NOMO-1 treated with DMSO at 0.1 percent for 48 hours (cell line): ENCODE results near the gene IGSF3.

Experiments used
- DNase-seq: peaks from one replicate; lab custom pipeline; 2025; ENCODE audit not compliant: unreplicated experiment; lab: John Stamatoyannopoulos, UW

The IGSF3 gene

DNA sequence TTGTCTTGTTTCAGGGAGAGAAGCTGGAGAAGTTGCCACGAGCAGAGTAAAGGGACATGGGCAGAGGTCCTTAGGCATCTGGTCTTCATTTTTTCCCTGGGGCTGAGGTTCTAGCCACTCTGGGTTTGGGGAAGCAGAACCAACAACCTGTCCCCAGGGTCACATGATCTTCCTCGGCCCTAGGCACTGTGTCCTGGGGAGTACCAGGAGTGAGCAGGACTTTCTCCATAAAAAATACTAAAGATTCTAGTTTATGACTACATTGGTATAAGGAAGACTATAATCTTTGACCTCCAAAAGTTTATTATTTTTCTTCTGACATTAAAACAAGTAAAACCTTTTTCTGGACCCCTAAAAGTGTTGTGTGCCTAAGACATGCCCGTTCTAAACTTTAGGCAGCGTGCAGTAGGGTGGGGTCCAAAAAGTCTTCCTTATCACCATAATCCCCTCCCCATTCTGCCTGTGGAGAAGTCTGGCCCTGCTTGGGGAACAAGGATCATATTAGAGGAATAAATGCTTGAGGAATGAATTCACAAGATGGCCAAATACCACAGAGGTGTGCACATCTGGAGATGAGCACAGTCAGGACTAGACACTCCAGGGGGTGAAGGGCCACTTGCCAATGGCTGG, 19.3 kb upstream of the IGSF3 start:
- DNase-seq: no peak

DNA sequence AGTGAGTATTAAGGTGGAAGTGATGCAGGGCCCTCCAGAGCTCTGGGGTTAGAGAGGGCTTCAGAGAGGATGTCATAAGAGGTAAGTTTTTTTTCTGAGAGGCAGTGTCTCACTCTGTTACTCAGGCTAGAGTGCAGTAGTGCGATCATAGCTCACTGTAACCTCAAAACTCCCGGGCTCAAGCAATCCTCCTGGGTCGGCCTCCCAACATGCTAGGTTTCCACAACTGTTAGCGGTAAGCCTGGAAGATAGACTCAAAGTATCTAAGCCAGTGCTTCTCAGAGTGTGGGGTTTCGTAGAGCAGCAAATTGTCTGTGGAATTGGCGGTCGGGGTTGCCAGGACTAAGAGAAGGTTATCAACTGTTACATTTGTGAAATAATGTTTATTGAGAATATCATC, 18.6 kb upstream of the IGSF3 start:
- no peak for DNase-seq

DNA sequence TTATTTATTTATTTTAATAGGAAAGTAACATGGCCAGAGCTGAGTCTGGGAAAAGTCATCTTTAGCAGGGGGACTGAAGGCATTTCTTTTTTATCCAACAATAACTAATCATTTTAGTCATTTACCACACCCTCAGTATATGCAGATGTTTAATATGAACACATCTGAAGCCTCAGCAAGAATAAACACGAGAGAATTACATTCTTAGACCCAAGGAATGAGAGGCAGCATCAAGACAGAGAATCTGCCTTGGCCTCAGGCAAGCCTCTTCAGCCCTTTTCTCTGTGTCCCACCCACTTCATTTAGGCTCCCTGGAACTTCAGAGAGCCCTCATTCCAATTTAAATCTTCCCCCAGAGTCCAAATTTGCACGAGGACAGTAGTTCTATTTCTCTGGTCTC, 17.0 kb upstream of the IGSF3 start:
- DNase-seq: no peak

DNA sequence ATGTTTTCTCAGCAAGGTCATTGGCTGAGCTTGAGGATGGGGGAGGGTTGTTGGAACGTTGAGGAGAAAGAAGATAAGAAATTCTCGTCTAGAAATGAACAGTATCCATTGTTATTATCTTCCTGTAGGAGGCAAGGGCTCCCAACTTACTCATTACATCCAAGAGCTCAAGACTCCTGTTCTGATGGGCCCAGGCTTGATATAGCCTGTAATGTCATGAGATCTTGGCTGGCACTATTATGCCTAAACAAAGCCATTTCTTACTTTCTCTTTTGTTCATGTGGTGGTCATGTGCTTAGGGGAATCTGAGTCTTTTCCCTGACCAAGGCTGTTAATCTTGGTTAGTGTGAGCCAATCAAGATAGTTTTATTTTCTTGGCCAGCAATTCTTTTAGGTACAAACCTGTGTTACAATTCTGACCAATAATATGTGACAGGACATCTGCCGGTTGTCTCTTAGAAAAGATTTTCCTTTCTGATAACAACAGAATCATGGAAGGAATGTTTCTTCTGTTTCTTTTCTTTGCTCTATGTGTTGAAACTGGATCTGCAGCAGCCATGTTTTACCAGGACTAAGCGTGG, 15.2 kb upstream of the IGSF3 start:
- no peak for DNase-seq

DNA sequence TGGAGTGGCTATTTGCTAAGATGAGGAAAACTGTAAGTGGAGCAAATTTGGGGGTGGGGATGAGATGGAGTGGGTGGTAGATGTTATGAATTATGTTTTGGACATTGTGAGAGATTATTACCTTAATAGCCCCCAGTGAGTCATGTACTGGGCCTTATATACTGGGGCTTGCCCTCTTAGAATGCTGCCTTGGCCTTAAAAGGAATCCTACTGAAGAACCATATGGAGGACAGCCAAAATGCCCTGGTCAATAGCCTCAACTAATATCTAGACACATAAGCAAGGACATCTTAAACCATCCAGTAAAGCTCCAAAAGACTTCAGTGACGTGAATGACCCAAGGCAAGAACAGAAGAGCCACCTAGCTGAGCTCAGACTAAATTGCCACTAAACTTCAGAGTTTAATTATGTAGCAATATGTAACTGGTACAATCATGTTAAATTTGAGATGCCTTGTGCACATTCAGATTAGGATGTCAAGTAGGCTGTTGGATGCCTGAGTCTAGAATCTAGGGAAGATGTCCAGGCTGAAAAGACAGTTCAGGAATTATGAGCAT, 13.9 kb upstream of the IGSF3 start:
- DNase-seq: no peak

DNA sequence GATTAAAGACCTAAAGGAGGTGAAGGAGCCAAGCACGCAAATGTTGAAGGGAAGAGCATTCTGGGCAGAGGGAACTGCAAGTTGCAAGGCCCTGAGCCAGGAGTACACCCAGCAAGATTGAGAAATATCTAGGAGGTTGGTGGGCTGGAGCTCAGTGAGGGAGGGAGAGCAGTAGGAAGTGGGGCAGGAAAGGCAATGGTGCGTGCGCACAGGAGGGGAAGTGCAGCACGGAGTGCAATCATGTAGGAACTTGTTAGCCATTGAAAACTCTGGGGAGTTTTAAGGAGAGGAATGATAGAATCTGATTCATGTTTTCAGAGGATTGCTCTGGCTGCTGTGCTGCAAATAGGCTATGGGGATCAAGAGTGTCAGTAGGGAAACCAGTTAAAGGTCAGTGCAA, 13.2 kb upstream of the IGSF3 start:
- DNase-seq: peak; percentile 32

DNA sequence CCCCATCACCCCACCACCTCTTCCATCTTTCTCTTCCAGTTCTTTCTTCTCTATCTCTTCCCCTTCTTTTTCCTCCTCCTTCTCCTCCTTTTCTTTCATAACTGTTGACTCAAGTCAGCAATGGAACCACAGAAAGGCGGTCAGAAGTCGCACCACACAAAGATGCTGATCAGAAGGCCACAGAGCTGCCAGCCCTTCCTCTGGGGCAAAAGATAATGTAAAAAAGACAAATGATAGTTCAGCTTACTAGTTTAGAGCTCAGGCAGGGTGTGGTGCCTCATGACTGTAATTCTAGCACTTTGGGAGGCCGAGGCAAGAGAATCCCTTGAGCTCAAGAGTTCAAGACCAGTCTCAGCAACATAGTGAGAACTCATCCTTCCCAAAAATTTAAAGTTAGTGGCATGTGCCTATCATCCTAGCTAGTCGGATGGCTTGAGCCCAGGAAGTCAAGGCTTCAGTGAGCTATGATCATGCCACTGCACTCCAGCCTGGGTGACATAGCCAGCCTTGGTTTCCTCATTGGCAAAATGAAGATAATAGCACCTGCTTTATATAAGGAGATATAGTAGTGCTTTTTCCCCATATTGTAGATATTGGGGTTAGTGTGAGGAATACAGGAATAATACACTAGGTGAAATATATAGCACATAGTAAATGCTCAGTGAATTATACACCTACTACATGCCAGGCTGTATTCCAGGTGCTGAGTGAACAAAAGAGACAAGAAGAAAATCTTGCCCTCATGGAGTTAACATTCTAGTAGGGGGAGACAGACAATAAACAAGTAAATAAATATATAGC, 12.5 kb upstream of the IGSF3 start:
- no peak for DNase-seq

DNA sequence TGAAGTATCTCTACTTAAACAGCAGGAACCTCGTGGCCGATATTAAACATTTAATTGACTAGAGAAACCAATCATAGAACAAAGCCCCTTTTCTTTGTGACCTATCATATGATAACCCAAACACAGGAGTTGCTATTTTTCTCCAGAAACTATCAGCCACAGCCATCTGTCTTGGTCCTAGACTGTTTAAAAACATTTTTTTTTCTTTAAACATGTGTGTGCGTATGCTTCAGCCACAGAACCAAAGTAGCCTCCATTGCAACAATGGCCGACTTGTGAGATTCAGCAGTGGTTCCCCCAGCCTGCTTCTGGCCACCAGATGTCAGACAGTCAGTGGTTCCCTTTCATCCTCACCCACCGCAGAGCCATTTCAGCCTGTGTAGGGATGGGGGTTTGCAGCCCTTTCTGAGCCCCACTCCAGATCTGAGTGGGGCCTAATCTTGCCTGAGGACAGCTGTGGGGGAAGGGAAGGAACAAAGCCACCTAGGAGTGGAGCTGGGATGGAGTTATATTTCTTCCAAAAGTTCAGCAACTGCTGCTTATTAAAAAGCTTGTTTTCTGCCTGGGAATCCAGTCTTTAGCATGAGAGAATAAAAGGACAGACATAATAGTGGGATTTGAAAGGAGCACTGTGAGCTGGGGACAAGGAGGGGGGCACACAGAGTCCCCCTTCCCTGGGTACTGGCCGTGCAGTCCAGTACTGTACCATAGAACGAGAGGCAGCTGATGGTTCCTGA, 11.7 kb upstream of the IGSF3 start:
- DNase-seq: no peak

DNA sequence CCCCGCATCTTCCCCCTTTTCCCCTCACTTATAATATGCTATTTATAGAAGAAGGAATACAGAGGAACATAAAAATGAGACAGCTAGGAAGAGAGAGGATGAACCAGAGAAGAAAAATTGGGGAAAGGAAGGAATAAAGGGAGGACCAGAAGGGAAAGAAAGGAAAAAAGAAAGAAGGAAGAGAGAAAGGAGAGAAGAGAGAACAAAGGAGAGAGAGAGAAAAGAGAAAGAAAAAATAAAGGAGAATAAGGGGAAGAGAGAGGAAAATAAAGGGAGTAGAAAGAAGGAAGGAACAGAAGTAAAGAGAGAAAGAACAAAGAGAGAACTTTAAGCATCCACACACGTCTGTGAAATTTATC, 11.2 kb upstream of the IGSF3 start:
- no peak for DNase-seq

DNA sequence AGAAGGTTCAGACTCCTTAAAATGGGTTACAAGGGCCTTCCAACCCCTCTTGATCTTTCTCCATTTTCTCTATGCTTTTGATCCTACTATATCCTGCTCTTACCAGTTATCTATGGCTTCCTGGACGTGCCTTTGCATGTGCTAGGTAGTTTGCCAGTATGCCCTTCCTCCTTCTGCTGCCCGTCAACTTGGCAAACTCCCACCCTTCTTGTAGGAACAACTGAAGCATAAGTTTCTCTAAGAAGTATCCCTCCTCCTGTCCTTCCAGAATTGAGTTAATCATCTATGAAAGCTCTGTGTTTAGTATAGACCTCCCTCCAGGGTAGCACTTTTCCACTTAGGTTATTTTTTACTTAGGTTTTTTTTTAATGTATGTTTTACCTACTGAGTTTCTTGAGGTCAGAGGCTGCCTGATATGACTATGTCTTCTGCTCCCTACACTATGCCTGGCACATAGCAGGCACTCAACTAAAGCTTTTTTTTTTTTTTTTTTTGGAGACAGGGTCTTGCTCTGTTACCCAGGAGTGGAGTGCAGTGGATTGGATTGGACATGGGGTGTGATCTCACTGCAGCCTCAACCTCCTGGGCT, 10.0 kb upstream of the IGSF3 start:
- no peak for DNase-seq

DNA sequence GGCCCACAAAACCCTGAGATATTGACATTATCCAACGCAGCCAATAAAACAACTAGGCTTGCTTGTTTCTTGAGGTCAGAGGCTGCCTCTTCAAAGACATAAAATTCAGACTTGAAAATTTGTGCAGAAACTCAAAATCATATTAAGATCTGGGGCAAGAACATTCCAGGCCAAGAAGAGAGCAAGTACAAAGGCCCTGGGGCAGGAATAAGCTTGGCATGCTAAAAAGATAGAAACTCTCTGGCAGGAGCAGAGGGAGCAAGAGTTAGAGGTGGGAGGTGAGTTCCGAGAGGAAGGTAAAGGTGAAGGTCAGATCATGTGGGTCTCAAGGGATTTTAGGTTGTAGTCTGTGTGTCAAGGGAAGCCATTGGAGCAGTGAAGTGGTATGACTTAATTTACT, 8.8 kb upstream of the IGSF3 start:
- no peak for DNase-seq

DNA sequence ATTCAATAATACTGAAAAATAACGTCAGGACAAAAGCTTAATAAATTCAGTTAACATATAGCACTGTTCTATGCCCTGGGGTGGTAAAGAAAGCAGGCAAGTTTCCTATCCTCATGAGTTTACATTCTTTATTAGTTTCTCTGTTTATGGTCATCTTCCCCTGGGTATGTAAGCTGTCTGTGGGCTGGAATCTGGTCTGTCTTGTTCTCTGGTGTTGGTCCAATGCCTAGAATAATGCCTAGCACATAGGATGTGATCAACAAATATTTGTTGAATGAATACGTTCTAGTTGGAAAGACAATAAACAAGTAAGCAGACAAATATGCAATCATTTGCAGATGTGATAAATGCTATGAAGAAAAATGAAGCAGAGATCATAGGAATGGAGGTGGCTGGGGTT, 7.2 kb upstream of the IGSF3 start:
- DNase-seq: no peak

DNA sequence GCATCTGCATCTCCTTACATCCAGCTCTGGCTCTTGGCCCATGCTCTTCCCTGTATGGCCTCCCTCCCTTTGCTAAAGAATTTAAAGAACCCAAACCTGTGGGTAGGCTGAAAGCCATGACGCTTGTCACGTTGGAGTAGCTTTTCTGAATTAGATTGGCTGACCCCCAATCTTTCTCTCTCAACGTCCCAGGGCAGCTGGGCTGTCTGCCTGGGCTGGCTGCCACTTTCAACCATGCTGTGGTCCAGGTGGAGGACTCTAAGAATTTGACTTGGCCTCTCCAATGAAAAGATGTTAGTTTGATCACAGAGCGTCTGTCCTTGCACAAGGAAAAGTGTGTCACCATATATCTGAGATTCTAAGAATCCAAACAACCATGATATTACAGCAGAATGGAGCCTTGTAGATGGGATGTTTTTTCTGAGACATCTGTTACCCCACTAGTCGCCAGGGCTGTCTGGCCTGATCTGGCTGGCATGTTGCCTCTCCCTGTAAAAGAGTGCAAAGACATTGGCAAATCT, 6.5 kb upstream of the IGSF3 start:
- no peak for DNase-seq

DNA sequence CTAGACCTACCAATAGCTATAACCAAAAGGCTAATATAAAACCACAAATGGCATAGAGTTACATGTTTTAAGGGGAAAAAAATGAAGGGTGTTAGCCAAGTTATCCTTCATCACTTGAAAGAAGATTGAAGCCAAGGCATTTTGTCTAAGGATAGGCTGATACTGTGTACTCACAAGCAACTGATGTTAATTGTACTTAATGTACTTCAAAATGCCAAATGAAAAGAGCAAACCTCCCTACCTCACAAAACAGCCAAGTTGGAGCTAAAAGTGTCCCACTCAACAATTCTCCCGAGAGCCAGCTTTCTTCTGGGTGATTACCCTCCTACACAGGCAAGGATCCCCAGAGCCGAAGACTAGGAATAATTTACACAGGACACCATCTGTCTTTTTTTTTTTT, 4.4 kb upstream of the IGSF3 start:
- DNase-seq: no peak

DNA sequence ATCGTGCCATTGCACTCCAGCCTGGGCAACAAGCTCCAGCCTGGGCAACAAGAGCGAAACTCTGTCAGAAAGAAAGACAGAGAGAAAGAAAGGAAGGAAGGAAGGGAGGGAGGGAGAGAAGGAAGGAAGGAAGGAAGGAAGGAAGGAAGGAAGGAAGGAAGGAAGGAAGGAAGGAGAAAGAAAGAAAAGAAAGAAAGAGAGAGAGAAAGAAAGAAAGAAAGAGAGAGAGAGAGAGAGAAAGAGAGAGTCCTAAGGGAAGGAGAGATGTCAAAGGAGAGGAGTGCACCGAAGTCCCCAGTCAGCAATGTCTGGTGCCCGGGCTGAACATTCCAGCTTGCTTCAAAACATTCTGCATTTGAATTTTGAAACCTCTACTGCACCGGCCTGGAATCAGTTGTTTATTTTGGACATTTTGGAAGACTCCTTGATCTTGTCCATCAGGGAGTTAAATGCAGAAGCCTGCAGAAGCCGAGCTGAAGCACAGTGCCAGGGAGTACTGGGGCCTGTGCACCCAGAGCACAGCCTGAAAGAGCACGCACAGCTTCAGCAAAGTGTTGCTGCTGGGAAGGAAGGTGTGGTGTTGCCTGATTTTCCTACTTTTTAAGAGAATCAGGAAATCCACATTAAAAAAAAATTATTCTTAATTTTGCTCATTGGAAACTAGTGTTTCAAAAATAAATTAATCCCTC, 3.7 kb upstream of the IGSF3 start:
- no peak for DNase-seq

DNA sequence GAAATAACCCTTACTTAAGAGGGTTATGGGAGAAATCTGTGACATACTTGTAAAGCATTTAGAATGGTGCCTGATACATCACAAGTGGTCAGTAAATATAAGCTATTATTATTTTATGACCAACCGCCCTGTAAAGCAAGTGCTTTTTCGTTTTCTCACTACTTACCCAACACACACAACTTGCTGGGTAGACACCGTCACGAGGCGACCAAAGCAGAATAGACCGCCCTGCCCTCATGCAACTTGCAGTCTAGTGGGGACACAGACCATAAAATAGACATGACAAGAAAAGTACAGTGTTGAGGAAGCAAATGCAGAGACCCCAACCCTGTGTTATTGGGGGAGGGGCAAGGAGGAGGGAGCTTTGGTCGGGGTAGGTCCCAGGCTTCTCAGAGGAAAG, 744 bp upstream of the IGSF3 start:
- no peak for DNase-seq

DNA sequence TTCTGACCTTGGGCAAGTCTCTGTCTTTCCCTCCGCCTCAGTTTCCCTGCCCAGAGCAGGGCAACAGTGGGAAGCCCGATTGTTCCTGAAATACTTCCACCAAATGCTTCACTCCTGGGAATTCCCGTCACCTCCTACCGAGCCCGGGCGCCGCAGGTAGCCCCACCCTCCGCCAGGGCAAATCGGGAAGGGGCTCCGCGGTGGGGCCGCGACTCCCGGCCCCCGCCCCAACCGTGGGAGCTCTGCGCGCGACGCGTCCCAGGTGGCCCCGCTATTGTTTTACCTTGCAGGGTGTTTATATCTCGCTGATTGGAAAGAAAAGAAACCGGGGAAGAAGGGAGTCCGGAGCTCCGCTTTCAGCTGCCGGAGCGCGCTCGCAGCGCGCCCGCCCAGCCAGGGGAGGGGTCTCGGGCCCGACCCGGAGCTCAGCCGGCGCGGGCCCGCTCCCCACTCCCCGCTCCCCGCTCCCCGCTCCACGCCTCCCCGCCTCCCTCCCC, 407 bp downstream of the IGSF3 start:
- no peak for DNase-seq

DNA sequence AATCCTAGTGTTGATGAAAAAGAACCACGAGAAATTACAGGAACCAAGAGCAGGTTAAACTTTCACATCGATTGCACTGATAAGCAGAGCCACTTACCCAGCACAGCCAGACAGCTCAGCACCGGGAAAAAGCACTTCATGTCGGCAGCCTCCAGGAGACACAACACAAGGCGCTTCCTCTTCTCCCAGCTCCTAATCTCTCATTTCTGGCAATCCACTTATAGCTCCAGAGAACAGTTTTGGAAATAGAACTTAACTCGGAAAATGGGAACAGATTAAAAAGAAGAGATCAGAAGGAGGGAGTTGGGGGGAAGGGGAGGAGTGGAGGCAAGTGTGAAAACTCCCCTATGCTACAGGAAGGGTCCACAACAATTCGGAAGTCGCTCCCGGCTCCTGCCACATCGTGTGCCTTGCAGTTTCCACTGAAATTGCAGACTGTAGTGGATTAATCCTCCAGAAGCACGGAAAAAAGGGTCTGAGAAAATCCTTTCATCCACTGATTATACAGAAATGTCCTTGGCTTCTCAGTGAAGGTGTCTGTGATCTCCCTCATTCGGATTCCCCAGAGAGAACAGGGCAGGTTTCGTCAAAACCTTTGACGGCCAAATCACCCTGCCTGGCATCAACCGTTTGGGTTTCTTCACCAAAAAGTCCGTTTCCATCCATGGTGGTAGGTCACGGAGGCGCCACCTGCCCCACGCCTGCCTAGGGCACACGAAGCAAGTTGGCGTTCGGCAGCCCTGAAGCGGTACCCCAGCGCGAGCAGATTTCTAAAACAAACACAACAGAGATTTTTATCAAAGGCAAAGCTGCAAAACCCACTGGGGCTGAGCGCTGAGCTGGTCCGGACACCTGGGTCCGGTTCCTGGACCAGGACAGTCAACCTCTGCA, 1.1 kb downstream of the IGSF3 start:
- no peak for DNase-seq

DNA sequence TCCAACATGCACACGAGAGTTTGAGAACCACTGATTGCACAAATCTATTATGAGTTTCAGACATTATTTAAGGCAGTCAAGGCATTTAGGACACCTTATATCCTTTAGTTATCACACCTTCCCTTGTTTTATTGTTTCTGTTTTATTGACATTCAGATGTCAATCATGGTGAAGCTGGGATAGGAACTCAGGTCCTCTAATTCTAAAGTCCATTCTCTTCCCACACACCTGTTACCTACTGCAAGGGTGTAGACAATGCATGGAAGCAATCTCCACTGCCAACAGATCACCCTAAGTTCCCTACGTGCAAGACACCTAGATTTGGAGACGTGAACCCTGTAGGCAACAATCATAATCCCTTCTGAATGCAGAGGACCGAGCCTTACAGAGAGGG, 2.6 kb downstream of the IGSF3 start:
- DNase-seq: no peak
